ENCODE data around the gene DPM3.

DNA sequence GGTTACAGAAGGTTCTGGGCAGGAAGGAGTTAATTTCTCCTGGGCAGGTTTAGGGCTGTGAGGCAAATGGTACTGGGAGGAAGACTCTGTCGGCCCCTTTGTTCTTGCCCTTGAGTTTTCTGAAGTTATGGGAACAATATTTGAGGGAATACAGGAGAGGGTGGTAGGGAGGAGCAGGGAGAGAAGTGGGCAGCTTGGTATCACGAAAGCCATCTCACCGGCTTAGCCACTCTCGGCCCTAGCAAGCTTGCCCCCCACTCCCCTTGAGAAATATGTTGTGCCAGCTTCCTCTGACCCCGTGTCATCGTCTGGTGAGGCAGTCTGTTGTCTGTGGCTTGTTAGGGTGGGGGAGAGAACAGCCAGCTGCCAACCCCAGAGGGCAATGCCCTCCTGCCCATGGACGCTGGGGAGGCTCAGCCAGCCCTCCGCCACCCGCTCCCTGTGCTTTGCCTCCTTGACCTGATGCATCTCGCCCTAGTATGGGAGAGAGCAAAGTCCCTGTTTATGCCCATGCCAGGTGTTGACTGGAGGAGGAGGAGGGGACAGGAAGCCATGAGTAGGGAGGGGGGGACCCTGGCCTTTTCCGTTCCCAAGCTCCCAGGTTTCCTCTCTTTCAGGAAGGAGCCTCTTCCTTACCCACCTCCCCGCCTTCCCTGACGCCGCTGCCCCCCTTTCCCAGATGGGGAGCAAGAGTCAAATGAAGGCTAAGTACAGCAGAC lies 11.4 kb downstream of the DPM3 start:
- TF ChIP-seq, protein P1, sequence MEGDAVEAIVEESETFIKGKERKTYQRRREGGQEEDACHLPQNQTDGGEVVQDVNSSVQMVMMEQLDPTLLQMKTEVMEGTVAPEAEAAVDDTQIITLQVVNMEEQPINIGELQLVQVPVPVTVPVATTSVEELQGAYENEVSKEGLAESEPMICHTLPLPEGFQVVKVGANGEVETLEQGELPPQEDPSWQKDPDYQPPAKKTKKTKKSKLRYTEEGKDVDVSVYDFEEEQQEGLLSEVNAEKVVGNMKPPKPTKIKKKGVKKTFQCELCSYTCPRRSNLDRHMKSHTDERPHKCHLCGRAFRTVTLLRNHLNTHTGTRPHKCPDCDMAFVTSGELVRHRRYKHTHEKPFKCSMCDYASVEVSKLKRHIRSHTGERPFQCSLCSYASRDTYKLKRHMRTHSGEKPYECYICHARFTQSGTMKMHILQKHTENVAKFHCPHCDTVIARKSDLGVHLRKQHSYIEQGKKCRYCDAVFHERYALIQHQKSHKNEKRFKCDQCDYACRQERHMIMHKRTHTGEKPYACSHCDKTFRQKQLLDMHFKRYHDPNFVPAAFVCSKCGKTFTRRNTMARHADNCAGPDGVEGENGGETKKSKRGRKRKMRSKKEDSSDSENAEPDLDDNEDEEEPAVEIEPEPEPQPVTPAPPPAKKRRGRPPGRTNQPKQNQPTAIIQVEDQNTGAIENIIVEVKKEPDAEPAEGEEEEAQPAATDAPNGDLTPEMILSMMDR (IDR thresholded peaks at IDR 0.05) = no peak
- TF ChIP-seq CHD2 (IDR thresholded peaks at IDR 0.05; ENCODE audit: low read length, partially characterized antibody) (peak; percentile 35), NRF1 (IDR thresholded peaks at IDR 0.05; ENCODE audit: low read depth, low read length) (no peak), YY1 (IDR thresholded peaks at IDR 0.05; ENCODE audit: low read depth) (no peak), POLR2AphosphoS5 (IDR thresholded peaks at IDR 0.05; ENCODE audit: low read depth, low read length) (no peak), RCOR1 (IDR thresholded peaks at IDR 0.05; ENCODE audit: low read length) (no peak), EP300 (IDR thresholded peaks at IDR 0.05; ENCODE audit: borderline replicate concordance in 1 of 2, low read depth in 1 of 2, low read length in 1 of 2) (no peak), RFX5 (IDR thresholded peaks at IDR 0.05; ENCODE audit: low read length) (no peak)
- TF ChIP-seq, protein P2, sequence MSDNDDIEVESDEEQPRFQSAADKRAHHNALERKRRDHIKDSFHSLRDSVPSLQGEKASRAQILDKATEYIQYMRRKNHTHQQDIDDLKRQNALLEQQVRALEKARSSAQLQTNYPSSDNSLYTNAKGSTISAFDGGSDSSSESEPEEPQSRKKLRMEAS (IDR thresholded peaks at IDR 0.05; ENCODE audit: low read depth) = no peak
- TF ChIP-seq, protein P3, sequence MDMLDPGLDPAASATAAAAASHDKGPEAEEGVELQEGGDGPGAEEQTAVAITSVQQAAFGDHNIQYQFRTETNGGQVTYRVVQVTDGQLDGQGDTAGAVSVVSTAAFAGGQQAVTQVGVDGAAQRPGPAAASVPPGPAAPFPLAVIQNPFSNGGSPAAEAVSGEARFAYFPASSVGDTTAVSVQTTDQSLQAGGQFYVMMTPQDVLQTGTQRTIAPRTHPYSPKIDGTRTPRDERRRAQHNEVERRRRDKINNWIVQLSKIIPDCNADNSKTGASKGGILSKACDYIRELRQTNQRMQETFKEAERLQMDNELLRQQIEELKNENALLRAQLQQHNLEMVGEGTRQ (IDR thresholded peaks at IDR 0.05; ENCODE audit: borderline replicate concordance, low read depth, low read length) = no peak
- TF ChIP-seq, protein P4, sequence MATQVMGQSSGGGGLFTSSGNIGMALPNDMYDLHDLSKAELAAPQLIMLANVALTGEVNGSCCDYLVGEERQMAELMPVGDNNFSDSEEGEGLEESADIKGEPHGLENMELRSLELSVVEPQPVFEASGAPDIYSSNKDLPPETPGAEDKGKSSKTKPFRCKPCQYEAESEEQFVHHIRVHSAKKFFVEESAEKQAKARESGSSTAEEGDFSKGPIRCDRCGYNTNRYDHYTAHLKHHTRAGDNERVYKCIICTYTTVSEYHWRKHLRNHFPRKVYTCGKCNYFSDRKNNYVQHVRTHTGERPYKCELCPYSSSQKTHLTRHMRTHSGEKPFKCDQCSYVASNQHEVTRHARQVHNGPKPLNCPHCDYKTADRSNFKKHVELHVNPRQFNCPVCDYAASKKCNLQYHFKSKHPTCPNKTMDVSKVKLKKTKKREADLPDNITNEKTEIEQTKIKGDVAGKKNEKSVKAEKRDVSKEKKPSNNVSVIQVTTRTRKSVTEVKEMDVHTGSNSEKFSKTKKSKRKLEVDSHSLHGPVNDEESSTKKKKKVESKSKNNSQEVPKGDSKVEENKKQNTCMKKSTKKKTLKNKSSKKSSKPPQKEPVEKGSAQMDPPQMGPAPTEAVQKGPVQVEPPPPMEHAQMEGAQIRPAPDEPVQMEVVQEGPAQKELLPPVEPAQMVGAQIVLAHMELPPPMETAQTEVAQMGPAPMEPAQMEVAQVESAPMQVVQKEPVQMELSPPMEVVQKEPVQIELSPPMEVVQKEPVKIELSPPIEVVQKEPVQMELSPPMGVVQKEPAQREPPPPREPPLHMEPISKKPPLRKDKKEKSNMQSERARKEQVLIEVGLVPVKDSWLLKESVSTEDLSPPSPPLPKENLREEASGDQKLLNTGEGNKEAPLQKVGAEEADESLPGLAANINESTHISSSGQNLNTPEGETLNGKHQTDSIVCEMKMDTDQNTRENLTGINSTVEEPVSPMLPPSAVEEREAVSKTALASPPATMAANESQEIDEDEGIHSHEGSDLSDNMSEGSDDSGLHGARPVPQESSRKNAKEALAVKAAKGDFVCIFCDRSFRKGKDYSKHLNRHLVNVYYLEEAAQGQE (IDR thresholded peaks at IDR 0.05; ENCODE audit: low read depth, low read length) = no peak
- TF ChIP-seq, protein P5, sequence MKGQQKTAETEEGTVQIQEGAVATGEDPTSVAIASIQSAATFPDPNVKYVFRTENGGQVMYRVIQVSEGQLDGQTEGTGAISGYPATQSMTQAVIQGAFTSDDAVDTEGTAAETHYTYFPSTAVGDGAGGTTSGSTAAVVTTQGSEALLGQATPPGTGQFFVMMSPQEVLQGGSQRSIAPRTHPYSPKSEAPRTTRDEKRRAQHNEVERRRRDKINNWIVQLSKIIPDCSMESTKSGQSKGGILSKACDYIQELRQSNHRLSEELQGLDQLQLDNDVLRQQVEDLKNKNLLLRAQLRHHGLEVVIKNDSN (IDR thresholded peaks at IDR 0.05; ENCODE audit: borderline replicate concordance, low read depth) = no peak

Measured in SK-N-SH (cell line).